GM12874 (cell line): Measurements from ENCODE around the gene TMEM38B.

Experiments used
- TF ChIP-seq, protein P1 (sequence below): IDR thresholded peaks from 2 replicates; pipeline ENCODE4 v1.5.1; 2011; ENCODE audit warnings: low read depth, mild to moderate bottlenecking, control low read depth, low read length, moderate library complexity; ENCODE audit not compliant: insufficient read depth

TMEM38B gene

DNA sequence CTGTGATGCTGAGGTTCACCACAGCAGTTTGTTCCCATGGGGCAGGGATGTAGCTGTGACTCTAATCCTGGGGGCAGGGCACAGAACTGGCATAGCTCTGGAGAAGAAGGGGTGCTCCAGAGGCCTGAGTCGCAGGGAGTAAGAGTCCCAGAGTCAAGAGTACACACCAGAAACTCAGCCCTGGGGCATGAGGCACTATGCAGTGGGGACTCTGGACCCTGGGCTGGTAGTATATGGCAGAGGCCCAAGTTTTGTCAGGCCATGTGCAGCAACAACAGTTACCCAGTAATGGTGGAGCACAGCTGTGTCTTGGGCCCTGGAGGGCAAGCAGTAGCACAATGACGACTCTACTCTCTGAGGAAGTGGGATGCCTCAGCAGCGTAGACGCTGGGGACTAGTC, 42.9 kb downstream of the TMEM38B start:
- TF ChIP-seq, protein P1, sequence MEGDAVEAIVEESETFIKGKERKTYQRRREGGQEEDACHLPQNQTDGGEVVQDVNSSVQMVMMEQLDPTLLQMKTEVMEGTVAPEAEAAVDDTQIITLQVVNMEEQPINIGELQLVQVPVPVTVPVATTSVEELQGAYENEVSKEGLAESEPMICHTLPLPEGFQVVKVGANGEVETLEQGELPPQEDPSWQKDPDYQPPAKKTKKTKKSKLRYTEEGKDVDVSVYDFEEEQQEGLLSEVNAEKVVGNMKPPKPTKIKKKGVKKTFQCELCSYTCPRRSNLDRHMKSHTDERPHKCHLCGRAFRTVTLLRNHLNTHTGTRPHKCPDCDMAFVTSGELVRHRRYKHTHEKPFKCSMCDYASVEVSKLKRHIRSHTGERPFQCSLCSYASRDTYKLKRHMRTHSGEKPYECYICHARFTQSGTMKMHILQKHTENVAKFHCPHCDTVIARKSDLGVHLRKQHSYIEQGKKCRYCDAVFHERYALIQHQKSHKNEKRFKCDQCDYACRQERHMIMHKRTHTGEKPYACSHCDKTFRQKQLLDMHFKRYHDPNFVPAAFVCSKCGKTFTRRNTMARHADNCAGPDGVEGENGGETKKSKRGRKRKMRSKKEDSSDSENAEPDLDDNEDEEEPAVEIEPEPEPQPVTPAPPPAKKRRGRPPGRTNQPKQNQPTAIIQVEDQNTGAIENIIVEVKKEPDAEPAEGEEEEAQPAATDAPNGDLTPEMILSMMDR, result no peak

DNA sequence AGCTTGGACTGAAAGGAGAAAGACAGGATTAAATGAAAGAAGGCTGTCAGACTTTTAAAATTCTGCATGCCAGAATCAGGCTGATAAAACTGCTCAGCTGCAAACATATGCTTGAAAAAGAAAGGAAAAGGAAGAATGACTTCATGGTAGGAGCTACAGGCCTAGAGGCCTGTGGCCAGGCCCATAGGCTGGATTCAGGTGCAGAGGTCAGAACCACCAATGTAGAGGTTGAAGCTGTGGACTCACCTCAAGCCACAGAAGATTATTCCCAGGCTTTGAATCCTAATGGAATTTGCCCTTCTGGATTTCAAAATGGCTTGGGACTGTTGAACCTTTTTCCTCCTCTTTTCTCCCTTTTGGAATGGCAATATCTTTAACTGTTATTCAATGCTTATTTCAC, 47.7 kb downstream of the TMEM38B start:
- TF ChIP-seq, protein P1, result no peak

DNA sequence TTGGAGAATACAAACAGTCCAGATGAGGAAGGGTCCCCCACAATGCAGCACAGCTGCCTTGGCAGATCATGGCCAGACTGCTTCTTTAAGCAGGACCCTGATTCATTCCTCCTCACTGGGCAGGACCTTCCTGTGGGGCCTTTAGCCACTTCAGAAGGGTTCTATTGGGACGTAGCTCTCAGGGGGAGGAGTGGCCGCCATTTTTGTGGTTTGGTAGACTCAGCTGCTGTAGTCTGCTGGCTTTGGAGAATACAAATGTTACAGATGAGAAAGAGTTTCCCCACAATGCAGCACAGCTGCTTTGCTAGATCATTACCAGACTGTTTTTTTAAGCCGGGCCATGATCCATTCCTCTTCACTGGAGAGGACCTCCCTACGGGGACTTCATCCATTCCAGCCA, 57.4 kb downstream of the TMEM38B start:
- TF ChIP-seq, protein P1, result no peak

DNA sequence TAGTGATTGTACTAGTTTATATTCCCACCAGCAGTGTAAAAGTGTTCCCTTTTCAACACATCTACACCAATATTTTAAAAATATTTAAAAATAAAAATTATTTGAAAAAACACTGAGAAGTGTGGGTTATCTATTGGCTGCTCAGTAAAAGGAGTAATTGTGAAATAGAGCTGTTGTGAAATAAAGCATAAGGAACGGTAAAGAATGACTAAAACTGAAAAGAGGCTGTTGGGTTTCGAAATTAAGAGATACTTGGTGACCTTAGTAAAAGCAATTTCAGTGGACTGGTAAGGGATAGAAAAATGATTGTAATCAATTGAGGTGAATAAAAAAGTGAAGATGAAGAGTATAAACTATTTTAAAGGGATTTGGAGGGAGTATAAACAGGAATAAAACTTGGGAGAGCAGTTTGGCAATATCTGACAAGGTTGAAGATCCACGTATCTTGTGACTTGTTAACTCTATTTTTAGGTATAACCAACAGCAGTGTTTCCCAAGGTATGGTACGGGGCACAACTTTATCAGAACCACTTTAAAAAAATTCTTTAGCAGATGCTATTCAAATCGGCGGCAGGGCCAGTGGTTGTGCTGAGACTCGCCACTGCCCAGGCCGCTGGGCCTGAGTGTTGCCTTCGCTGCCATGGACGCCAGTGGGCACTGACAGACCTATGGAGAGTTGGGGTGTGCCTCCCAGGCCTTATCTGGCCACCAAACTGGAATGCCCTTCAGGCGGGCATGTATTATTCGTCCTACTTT, 63.3 kb downstream of the TMEM38B start:
- TF ChIP-seq, protein P1, result no peak

DNA sequence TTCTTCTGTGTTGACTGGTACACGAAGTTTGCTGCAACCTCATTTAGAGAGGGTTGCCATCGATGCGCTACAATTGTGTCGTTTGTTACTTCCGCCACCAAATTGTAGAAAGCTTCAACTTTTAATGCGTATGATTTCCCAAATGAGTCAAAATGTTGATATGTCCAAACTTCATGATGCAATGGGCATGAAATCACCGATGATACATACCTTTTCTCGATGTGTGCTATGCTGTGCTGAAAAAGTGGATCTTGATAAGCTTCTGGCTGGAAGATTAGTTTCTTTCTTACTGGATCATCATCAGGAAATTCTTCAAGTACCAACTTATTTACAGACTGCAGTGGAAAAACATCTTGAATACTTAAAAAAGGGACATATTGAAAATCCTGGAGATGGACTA, 65.7 kb downstream of the TMEM38B start:
- TF ChIP-seq, protein P1, result no peak

DNA sequence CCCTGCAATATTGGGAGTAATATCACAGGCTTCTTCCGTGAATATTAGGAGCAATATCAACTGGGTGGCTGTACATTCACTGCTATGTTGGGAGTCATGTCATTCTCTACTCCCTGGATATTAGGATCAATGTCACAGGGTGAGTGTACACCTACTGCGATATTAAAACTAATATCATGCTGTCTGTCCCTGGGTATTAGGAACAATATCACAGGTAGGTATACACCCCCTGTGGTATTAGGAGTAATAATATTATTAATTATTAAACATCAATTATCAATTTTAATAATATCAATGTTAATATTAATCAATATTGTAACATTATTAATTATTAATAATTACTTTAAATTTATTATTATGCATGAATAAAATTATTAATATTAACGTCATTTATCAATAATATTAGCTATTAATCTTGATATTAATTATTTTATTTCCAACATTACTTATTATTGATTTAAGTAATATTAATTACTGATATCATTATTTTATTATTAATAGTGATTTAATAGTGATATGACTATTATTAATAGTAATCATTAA, 121.9 kb downstream of the TMEM38B start:
- TF ChIP-seq, protein P1, result no peak

DNA sequence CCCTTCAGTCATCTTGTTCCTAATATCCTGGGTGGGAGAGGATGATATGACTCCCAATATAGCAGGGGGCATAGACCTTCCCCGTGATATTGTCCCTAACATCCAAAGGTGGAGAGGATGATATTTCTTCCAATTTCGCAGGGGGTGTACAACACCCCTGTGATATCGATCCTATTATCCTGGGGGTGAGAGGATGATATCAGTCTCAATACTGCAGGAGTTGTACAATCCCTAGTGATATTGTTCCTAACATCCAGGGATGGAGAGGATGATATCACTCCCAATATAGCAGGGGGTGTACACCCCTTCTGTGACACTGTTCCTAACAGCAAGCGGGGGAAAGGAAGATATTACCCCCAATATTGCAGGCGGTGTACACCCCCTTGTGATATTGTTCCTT, 122.6 kb downstream of the TMEM38B start:
- TF ChIP-seq, protein P1, result no peak
